ENCODE results near the gene LIN28B.

- TF ChIP-seq CTCF (conservative IDR thresholded peaks at IDR 0.05; ENCODE audit: low read depth in 2 of 2) (no peak), CREB1 (CRISPR knock-in tag; IDR thresholded peaks at IDR 0.05; ENCODE audit: low read depth) (no peak), EZH2 (IDR thresholded peaks at IDR 0.05; ENCODE audit: low read depth, unreplicated experiment) (no peak), ZNF114 (CRISPR knock-in tag; IDR thresholded peaks at IDR 0.05) (no peak)
Observed at GRCh38 chr6:105099371-105099770, 142.5 kb downstream of the LIN28B start.
